Endothelial cell of umbilical vein (primary cell): ENCODE measurements around the gene RAB33B. TPM values are rescaled to one million over a fixed set of nuclear protein-coding genes. Genes with fewer than 3 reads are reported as not detected.
A peak's percentile ranks its signal among the peaks of the same experiment; 100 is the strongest.

Experiments
- BruUV-seq: library from RNA; stranded (reverse); fragments of 400-500 nt; replicated peaks from 2 replicates; lab custom pipeline; 2021; lab: Mats Ljungman, UMichigan
- CTCF ChIA-PET: fragments of 300-600, 350-600 bp; sonication (Branson Sonifier 250); formaldehyde crosslinking; loops from one replicate; lab custom pipeline; 2021; ENCODE audit warnings: antibody characterized with exemption, inconsistent platforms; lab: Charles Lee
- POLR2A ChIA-PET: fragments of 300-600, 350-600 bp; sonication (Branson Sonifier 250); formaldehyde crosslinking; loops from one replicate; lab custom pipeline; 2021; ENCODE audit warnings: antibody characterized with exemption, inconsistent platforms; lab: Charles Lee
- DNase-seq: peaks from one replicate; pipeline ENCODE4 v3.0.0-alpha.2; 2011; ENCODE audit warnings: low read depth, low spot score
- FAIRE-seq: peaks from 2 replicates; lab custom pipeline; 2011; peaks lifted over from hg19 to GRCh38; lab: Jason Lieb, UNC
- H2AFZ ChIP-seq: 2 replicates; pipeline ENCODE4 v1.6.0; 2012; ENCODE audit warnings: low read depth, low read length, control low read depth, inconsistent platforms
- H3K27ac ChIP-seq: 2 replicates; pipeline ENCODE4 v1.5.1; 2011; ENCODE audit warnings: low read depth, mild to moderate bottlenecking, control low read depth, low read length, moderate library complexity; ENCODE audit not compliant: insufficient read depth
- H3K27me3 ChIP-seq, 2 experiments: 2 replicates each; pipeline versions ENCODE4 v1.6.0 to v1.6.1; 2011; ENCODE audit warnings: low read length in 2 of 2, mixed read lengths in 1 of 2; ENCODE audit not compliant: control insufficient read depth in 2 of 2, insufficient read depth in 2 of 2
- H3K36me3 ChIP-seq, 2 experiments: 2 replicates in 1 of 2; 3 replicates in 1 of 2; pipeline ENCODE4 v1.5.1; 2011; ENCODE audit warnings: low read length in 2 of 2, mild to moderate bottlenecking in 1 of 2, moderate library complexity in 1 of 2; ENCODE audit not compliant: control insufficient read depth in 2 of 2, insufficient read depth in 2 of 2; ENCODE audit errors: extremely low read depth in 1 of 2
- H3K4me1 ChIP-seq: 3 replicates; pipeline ENCODE4 v1.5.1; 2011; ENCODE audit warnings: mild to moderate bottlenecking, low read length; ENCODE audit not compliant: control insufficient read depth, insufficient read depth; ENCODE audit errors: extremely low read depth
- H3K4me2 ChIP-seq: 2 replicates; pipeline ENCODE4 v1.6.1; 2011; ENCODE audit warnings: low read length, control low read depth, mixed read lengths; ENCODE audit not compliant: insufficient read depth
- H3K4me3 ChIP-seq, 3 experiments: fragments of 200-600 bp in 1 of 3; sonication (generic), shearing (Covaris generic) in 1 of 3; replicated peaks in 1 of 3; 2 replicates each; pipeline ENCODE4 v1.5.1; 2011 to 2016; ENCODE audit warnings: control low read depth in 3 of 3, low read length in 3 of 3, mild to moderate bottlenecking in 2 of 3, inconsistent platforms in 1 of 3, low read depth in 1 of 3, moderate library complexity in 1 of 3; ENCODE audit not compliant: insufficient read depth in 1 of 3
- H3K79me2 ChIP-seq: 2 replicates; pipeline ENCODE4 v1.6.0; 2012; ENCODE audit warnings: low read length, inconsistent platforms; ENCODE audit not compliant: control insufficient read depth, insufficient read depth
- H3K9ac ChIP-seq: replicated peaks from 2 replicates; pipeline ENCODE3; 2011; ENCODE audit warnings: low read length, control low read depth; ENCODE audit not compliant: insufficient read depth; ENCODE audit errors: extremely low read depth
- H3K9me1 ChIP-seq: replicated peaks from 3 replicates; pipeline ENCODE4 v1.6.0; 2011; ENCODE audit warnings: mild to moderate bottlenecking, low read length; ENCODE audit not compliant: control insufficient read depth, insufficient read depth; ENCODE audit errors: extremely low read depth
- H3K9me3 ChIP-seq: replicated peaks from 2 replicates; pipeline ENCODE4 v1.5.1; 2012; ENCODE audit warnings: low read length, inconsistent platforms; ENCODE audit not compliant: control insufficient read depth, insufficient read depth
- H4K20me1 ChIP-seq: replicated peaks from 2 replicates; pipeline ENCODE3; 2011; ENCODE audit warnings: mild to moderate bottlenecking, low read length; ENCODE audit not compliant: control insufficient read depth, insufficient read depth; ENCODE audit errors: extremely low read depth
- CTCF ChIP-seq, 2 donors: IDR thresholded peaks; 1 replicate in 1 of 2; 2 replicates in 1 of 2; pipeline ENCODE4 v1.5.1; 2011; ENCODE audit warnings: low read length in 2 of 2, mild to moderate bottlenecking in 2 of 2, moderate library complexity in 2 of 2, control low read depth in 1 of 2, inconsistent platforms in 1 of 2, low read depth in 1 of 2; ENCODE audit not compliant: insufficient read depth in 1 of 2; ENCODE audit errors: extremely low read depth in 1 of 2
- EZH2 ChIP-seq: IDR thresholded peaks from 2 replicates; pipeline ENCODE4 v1.6.1; 2012; ENCODE audit warnings: borderline replicate concordance, low read depth, mild to moderate bottlenecking, moderate library complexity, low read length, inconsistent platforms; ENCODE audit not compliant: severe bottlenecking
- FOS ChIP-seq: IDR thresholded peaks from 2 replicates; pipeline ENCODE4 v1.6.1; 2011; ENCODE audit warnings: mild to moderate bottlenecking, low read length, moderate library complexity, borderline replicate concordance; ENCODE audit not compliant: insufficient read depth
- GATA2 ChIP-seq: IDR thresholded peaks from 2 replicates; pipeline ENCODE4 v1.7.0; 2011; ENCODE audit warnings: low read depth, mild to moderate bottlenecking, moderate library complexity, mixed read lengths, low read length; ENCODE audit not compliant: insufficient read length, insufficient read depth
- JUN ChIP-seq: IDR thresholded peaks from 2 replicates; pipeline ENCODE4 v1.6.1; 2011; ENCODE audit warnings: borderline replicate concordance, low read depth; ENCODE audit not compliant: insufficient read length, insufficient read depth
- MYC ChIP-seq: IDR thresholded peaks from one replicate; pipeline ENCODE4 v1.6.1; 2011; ENCODE audit warnings: mild to moderate bottlenecking, low read depth, low read length
- POLR2A ChIP-seq: IDR thresholded peaks from 2 replicates; pipeline ENCODE4 v1.6.1; 2012; ENCODE audit warnings: low read depth, mild to moderate bottlenecking, control low read depth, low read length
- POLR2AphosphoS5 ChIP-seq: IDR thresholded peaks from 2 replicates; pipeline ENCODE4 v1.6.1; 2012; ENCODE audit warnings: low read depth, mild to moderate bottlenecking, control low read depth, low read length, moderate library complexity; ENCODE audit not compliant: insufficient read depth
- dilution Hi-C: fragments of 300-500 bp; cut with MboI; formaldehyde crosslinking; loops from one replicate; pipeline ENCODE4 v1.15.0; 2019; ENCODE audit warnings: low sequenced_read_pairs; ENCODE audit not compliant: extremely low pct_ligation_motif_present
- intact Hi-C: fragments of 100-400 bp; cut with micrococcal nuclease; formaldehyde crosslinking; loops from one replicate; pipeline ENCODE4 v1.10.0; 2022
- polyA plus RNA-seq, 4 experiments: library from polyadenylated mRNA; depleted of rRNA in 3 of 4; stranded (reverse) in 3 of 4; unstranded in 1 of 4; fragments of >200 nt; gene quantifications; 2 replicates each; pipeline versions ENCODE4 v1.2.1 to v1.2.3, GENCODE V29; 2011 to 2012; ENCODE audit warnings: missing spikeins in 1 of 4
- total RNA-seq: library from RNA; stranded (reverse); gene quantifications from 2 replicates; pipeline ENCODE4 v1.2.3, GENCODE V29; 2021
- TF ChIP-seq, protein P1 (sequence below): IDR thresholded peaks from 2 replicates; pipeline ENCODE4 v1.6.1; 2011; ENCODE audit not compliant: insufficient read depth, insufficient read length

The RAB33B gene
- total and polyA plus RNA-seq, 2 donors (not counting 3 experiments of a cell fraction or from before 2014, with no cell fraction given), result 7.8 to 14.7 TPM

DNA sequence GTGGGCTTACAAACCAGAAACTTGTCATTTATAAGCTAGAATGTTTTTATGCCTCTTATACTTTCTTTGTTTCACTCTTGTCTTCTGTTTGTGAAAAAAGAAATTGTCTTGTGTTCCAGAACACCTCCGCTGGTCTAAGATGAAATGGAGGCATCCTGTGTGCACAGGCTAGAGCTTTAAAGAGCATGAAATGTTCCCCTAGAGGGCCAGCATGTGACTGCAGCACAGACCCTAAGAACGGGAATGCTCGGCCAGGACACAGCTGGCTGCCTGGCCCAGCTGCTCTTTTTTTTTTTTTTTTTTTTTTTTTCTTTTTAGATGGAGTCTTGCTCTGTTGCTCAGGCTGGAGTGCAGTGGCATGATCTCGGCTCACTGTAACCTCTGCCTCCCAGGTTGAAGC, 68.5 kb downstream of the RAB33B start:
- no peak for FAIRE-seq
- no TSS peak for BruUV-seq
- TF ChIP-seq POLR2AphosphoS5 (no peak), JUN (no peak), GATA2 (no peak), EZH2 (no peak)
- Histone ChIP-seq H3K27me3 (no peaks in the 10 kb centered on the region), H3K4me1 (no peaks in the 10 kb centered on the region), H3K9me1 (no peaks in the 10 kb centered on the region), H3K4me3 (no peak overlapping the region), H3K9ac (no peak overlapping the region), H3K36me3 (peaks cover 24 to 25% of the 10 kb centered on the region in 2 experiments), H4K20me1 (no peaks in the 10 kb centered on the region), H3K27ac (no peak overlapping the region), H3K4me2 (no peak overlapping the region), H3K9me3 (no peaks in the 10 kb centered on the region), H2AFZ (no peak overlapping the region), H3K79me2 (no peaks in the 10 kb centered on the region)
- POLR2A ChIA-PET, result interaction anchor here (0.6 kb wide), 1 partner anchor 13 kb away, joined by 4 read pairs; no protein-coding TSS in a partner anchor
- no peak for DNase-seq
- dilution Hi-C loops (no loop called here), intact Hi-C loops (no loop called here)
- CTCF ChIA-PET, result interaction anchor here (1.0 to 1.3 kb wide), 4 partner anchors 8 to 492 kb away, joined by 3 to 5 read pairs (median 3); no protein-coding TSS in a partner anchor

GRCh38 chr4:139523076-139523475, 69.2 kb downstream of the RAB33B start:
- H3K4me3 ChIP-seq, result no peak overlapping the region
- dilution Hi-C loops (no loop called here), intact Hi-C loops (no loop called here)
- H4K20me1 ChIP-seq, result no peaks in the 10 kb centered on the region
- H3K9me3 ChIP-seq, result no peaks in the 10 kb centered on the region
- no TSS peak for BruUV-seq
- no peaks in the 10 kb centered on the region for H3K27me3 ChIP-seq
- FAIRE-seq (no peak), DNase-seq (peak; percentile 14)
- no peak overlapping the region for H2AFZ ChIP-seq
- H3K9me1 ChIP-seq, result no peaks in the 10 kb centered on the region
- peaks cover 19 to 21% of the 10 kb centered on the region in 2 experiments for H3K36me3 ChIP-seq
- ChIA-PET CTCF (interaction anchor here (1.3 kb wide), 1 partner anchor 492 kb away, joined by 3 read pairs; no protein-coding TSS in a partner anchor), POLR2A (no interaction called here)
- no peak overlapping the region for H3K9ac ChIP-seq
- H3K4me1 ChIP-seq, result no peaks in the 10 kb centered on the region
- H3K4me2 ChIP-seq, result no peak overlapping the region
- no peaks in the 10 kb centered on the region for H3K79me2 ChIP-seq
- no peak for TF ChIP-seq GATA2
- TF ChIP-seq POLR2A, result no peak
- no peak for TF ChIP-seq JUN
- TF ChIP-seq CTCF (IDR thresholded peaks at IDR 0.05; ENCODE audit: extremely low read depth in 1 of 2, insufficient read depth in 1 of 2, low read depth in 1 of 2, low read length in 2 of 2), result no peak
- TF ChIP-seq FOS, result no peak
- TF ChIP-seq, protein P1, sequence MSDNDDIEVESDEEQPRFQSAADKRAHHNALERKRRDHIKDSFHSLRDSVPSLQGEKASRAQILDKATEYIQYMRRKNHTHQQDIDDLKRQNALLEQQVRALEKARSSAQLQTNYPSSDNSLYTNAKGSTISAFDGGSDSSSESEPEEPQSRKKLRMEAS, result no peak
- no peak for TF ChIP-seq POLR2AphosphoS5
- no peak for TF ChIP-seq MYC
- TF ChIP-seq EZH2, result no peak
- no peak overlapping the region for H3K27ac ChIP-seq
